LoVo (cell line): ENCODE data around the gene CDKN3.

Source experiments
- DNase-seq: peaks from one replicate; pipeline ENCODE4 v3.0.0-alpha.2; 2016; ENCODE audit warnings: low spot score

Gene CDKN3

GRCh38 chr14:54396493-54397335 is at the start of gene CDKN3:
CDKN3 (plus strand) TSS chr14:54397007; CDS start chr14:54397069, 62 bp downstream.
- DNase-seq: peak; percentile 99

- no peak for DNase-seq
Observed at GRCh38 chr14:54347044-54347443, 49.8 kb upstream of the CDKN3 start.

GRCh38 chr14:54348001-54348611 is 48.7 kb upstream of the CDKN3 start:
- DNase-seq: peak; percentile 86

- no peak for DNase-seq
Observed at GRCh38 chr14:54348923-54349620, 47.7 kb upstream of the CDKN3 start.

GRCh38 chr14:54349713-54350112 is 47.1 kb upstream of the CDKN3 start:
- DNase-seq: no peak

GRCh38 chr14:54350203-54350602 is 46.6 kb upstream of the CDKN3 start:
- DNase-seq: no peak

- no peak for DNase-seq
Observed at GRCh38 chr14:54353266-54353665, 43.5 kb upstream of the CDKN3 start.

GRCh38 chr14:54353694-54354093 is 43.1 kb upstream of the CDKN3 start:
- no peak for DNase-seq

- DNase-seq: no peak
Observed at GRCh38 chr14:54354096-54354495, 42.7 kb upstream of the CDKN3 start.

GRCh38 chr14:54354968-54355641 is 41.7 kb upstream of the CDKN3 start:
- DNase-seq: no peak

- DNase-seq: no peak
Observed at GRCh38 chr14:54355698-54356097, 41.1 kb upstream of the CDKN3 start.

- peak; percentile 56 for DNase-seq
Observed at GRCh38 chr14:54356172-54356571, 40.6 kb upstream of the CDKN3 start.

GRCh38 chr14:54360667-54361066 is 36.1 kb upstream of the CDKN3 start:
- no peak for DNase-seq

- no peak for DNase-seq
Observed at GRCh38 chr14:54362089-54362504, 34.7 kb upstream of the CDKN3 start.

GRCh38 chr14:54362759-54363437 is 33.9 kb upstream of the CDKN3 start:
- DNase-seq: no peak

- DNase-seq: no peak
Observed at GRCh38 chr14:54364555-54365415, 32.0 kb upstream of the CDKN3 start.

- peak; percentile 56 for DNase-seq
Observed at GRCh38 chr14:54366736-54367735, 29.8 kb upstream of the CDKN3 start.

- DNase-seq: no peak
Observed at GRCh38 chr14:54368291-54368690, 28.5 kb upstream of the CDKN3 start.

GRCh38 chr14:54369343-54369742 is 27.5 kb upstream of the CDKN3 start:
- DNase-seq: no peak
